GM23248 (cell line): ENCODE results near the gene LYPD4.

Source experiments
- EZH2 ChIP-seq: fragments of 200-600 bp; sonication (generic); IDR thresholded peaks from 2 replicates; pipeline ENCODE4 v1.6.1; 2018; ENCODE audit warnings: antibody characterized with exemption, mild to moderate bottlenecking; ENCODE audit not compliant: insufficient read depth, poor library complexity, severe bottlenecking
- EZH2phosphoT487 ChIP-seq: fragments of 200-600 bp; sonication (generic); IDR thresholded peaks from 2 replicates; pipeline ENCODE4 v1.6.1; 2018; ENCODE audit warnings: antibody characterized with exemption, moderate library complexity, mild to moderate bottlenecking, low read depth; ENCODE audit not compliant: insufficient read depth

DNA sequence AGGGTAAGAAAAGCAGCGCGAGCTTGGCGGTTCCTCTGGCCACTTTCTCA is 343 bp upstream of the LYPD4 start, which contains the start of gene DMRTC2:
- TF ChIP-seq EZH2phosphoT487: no peak
- TF ChIP-seq EZH2: no peak
